ENCODE data around the gene PPP1R14C. TPM values are rescaled to one million over a fixed set of nuclear protein-coding genes. Genes with fewer than 3 reads are reported as not detected.
"Not testable (repeated sequence)": the region's sequence is repeated elsewhere in the genome, so short reads cannot be mapped to it uniquely, and the experiment has no call there.

PPP1R14C gene
- total RNA-seq, result not detected in 2 replicates
- polyA plus RNA-seq (2012), result not detected

GRCh38 chr6:150142670-150143515 is at the start of gene PPP1R14C:
PPP1R14C (plus strand) TSS chr6:150143044; CDS start chr6:150143193, 149 bp downstream.
- DNase-seq (ENCODE audit: low read depth), result no peak

- no peak for DNase-seq (ENCODE audit: low read depth)
Measured at GRCh38 chr6:150093397-150093796, 49.4 kb upstream of the PPP1R14C start.

DNA sequence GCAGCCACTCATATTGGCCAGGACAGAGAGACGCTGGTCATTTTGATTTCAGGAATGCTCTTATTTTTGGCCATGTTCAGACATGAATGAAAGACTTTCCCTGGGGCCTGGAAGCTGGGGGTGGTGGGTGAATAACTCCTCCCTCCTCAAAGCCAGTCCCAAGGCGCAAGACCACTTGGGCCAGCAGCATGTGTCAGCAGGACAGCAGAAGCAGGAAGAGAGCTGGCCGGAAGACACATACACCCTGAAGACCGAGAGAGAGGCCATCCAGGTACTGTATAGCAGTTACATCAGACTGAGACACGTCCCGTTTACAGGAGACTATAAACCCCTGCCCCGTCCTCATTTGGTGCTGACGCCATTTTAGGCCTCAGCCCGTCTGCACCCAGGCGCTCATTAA is 44.7 kb upstream of the PPP1R14C start:
- DNase-seq (ENCODE audit: low read depth), result no peak

DNA sequence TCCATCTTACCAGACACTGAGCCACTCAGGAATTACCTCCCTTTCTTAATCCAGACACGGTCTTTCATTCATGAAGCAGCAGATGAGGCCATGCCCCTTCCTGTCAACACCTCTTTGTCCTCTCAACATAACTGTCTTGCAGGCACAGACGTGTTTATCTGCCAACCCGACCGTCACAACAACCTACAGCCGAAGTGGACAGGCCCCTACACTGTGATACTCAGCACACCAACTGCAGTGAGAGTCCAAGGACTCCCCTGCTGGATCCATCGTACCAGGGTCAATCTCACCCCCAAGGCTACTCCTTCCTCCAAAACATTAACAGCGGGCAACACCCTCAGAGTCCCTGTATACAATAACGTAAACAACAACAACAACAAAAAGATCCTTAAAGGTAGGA is 43.3 kb upstream of the PPP1R14C start:
- DNase-seq (ENCODE audit: low read depth), result no peak

GRCh38 chr6:150099953-150100352 is 42.9 kb upstream of the PPP1R14C start:
- no peak for DNase-seq (ENCODE audit: low read depth)

GRCh38 chr6:150100745-150101144 is 42.1 kb upstream of the PPP1R14C start:
- no peak for DNase-seq (ENCODE audit: low read depth)

DNA sequence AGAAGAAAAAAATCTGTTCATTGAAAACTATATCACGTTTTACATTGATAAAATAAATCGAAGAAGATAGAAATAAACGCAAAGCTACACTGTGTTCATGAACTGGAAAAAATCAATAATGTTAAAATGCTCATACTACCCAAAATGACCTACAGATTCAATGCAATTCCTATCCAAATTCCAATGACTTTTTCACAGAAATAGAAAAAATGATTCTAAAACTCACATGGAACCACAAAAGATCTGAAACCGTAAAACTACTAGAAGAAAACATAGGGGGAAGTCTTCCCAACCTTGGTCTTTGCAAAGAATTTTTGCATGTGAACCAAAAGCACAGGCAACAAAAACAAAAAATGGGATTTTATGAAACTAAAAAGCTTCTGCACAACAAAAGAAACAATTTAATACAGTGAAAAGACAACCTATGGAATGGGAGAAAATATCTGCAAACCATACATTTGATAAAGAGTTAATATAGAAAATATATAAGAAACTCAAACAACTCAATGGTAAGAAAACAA is 40.0 kb upstream of the PPP1R14C start:
- no peak for DNase-seq (ENCODE audit: low read depth)

DNA sequence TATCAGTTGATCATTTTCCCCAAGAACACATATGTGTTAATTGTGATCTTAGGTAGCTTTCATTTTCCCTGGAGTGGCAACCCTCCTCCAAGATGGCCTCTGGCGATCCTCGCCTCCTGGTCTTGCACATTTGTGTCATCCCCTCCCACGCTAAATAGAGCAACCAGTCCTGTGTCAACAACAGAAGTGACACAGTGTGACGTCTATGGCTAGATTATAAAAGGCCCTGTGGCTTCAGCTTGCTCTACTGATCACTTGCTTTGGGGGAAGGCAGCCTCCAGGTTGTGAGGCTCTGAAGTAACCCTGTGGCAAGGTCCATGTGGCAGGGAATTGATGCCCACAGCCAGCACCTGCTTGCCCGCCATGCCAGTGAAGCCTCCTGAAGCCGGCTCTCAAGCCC is 30.6 kb upstream of the PPP1R14C start:
- no peak for DNase-seq (ENCODE audit: low read depth)

DNA sequence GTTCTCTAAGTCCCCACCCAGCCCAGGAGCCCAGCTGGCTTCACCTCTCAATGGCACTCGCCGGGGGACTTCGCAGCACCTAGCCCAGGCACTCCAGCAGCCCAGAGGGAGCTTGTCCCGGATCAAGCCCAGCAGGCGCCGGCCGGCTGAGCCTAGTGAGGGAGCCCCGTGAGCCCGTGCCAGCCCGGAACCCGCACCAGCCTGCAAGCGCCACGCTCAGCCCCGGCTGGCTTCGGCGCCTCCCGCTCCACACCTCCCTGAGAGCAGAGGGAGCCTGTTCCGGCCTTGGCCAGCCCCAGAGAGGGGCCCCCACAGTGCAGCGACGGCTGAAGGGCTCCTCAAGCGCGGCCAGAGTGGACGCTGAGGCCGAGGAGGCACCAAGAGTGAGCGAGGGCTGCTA is 27.1 kb upstream of the PPP1R14C start:
- no peak for DNase-seq (ENCODE audit: low read depth)

DNA sequence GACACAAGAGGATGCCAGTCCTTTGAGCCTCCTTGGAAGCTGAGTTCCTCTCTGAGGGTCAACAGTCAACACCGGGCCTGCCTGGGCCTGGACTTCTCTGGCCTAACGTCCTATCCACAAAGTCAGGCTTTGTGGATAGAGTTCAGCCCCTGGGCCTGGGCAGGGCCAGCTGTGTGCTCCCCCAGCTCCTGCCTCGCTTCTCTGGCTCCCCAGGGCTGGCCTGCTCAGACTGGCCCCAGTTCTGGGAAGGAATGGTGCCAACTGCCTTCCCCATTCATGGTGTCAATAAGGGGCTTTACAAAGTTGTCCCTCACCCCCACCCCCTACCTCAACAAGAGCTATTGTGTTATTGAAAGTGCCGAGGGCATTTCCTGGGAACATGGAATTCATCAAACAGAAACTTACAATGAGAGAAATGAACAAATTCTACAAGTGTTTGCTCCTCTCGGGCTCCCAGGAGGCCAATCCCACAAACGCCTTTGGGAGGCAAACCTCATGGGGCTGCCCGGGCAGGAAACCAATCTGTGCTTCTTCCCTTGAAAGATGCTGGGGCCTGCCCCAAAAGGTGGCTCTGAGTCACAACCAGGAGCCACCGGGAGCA is 26.5 kb upstream of the PPP1R14C start:
- DNase-seq (ENCODE audit: low read depth), result no peak

DNA sequence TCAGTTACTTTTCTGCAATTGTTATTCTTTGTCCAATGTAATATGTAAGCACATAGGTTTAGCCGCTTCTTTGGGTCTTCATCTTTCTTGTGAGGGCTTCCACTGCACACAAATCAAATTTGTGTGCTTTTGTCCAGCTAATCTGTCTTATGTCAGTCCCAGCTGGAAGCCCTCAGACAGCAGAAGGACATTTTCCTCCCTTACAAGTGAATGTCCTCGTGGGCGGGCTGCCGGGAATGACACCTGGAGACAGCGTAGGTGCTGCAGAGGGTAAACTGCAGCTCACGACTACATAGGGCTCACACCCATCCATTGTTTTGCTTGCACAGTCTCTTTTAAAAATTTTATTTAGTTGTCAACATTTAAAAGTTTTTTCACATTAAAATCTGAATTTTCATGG is 24.6 kb upstream of the PPP1R14C start:
- DNase-seq (ENCODE audit: low read depth), result no peak

- DNase-seq (ENCODE audit: low read depth), result no peak
Measured at GRCh38 chr6:150118627-150119026, 24.2 kb upstream of the PPP1R14C start.

DNA sequence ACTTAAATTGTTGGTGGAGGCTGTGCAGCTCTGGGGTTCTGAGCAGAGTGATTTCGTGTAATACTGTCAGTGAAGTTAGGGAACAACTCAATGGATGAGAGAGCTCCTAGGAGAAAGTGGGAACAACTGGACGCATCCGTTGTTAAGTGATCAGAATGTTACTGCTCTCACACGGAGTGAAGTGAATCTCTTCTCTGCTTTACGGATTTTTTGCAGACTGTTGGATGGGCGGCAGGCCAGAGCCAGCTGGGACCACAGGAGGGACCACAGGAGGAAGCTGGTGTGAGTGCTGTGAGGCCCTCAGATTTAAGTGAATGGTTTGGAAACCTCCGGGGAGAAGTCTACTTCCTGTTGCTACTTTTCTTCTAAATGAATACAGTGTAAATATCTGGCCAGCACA is 23.7 kb upstream of the PPP1R14C start:
- peak; percentile 26 for DNase-seq (ENCODE audit: low read depth)

DNA sequence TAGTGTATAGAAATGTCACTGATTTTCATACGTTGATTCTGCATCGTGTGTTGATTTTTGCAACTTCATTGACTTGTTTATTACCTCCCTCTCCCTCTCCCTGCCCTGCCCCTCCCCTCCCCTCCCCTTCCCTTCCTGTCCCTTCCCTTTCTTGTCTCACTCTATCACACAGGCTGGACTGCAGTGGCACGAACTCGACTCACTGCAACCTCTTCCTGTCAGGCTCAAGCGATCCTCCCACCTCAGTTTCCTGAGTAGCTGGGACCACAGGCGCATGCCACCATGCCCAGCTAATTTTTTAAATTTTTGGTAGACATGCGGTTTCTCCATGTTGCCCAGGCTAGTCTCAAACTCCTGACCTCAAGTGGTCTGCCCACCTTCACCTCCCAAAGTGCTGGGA is 19.2 kb upstream of the PPP1R14C start:
- DNase-seq (ENCODE audit: low read depth), result no peak

- DNase-seq (ENCODE audit: low read depth), result no peak
Measured at GRCh38 chr6:150124235-150124634, 18.6 kb upstream of the PPP1R14C start.

DNA sequence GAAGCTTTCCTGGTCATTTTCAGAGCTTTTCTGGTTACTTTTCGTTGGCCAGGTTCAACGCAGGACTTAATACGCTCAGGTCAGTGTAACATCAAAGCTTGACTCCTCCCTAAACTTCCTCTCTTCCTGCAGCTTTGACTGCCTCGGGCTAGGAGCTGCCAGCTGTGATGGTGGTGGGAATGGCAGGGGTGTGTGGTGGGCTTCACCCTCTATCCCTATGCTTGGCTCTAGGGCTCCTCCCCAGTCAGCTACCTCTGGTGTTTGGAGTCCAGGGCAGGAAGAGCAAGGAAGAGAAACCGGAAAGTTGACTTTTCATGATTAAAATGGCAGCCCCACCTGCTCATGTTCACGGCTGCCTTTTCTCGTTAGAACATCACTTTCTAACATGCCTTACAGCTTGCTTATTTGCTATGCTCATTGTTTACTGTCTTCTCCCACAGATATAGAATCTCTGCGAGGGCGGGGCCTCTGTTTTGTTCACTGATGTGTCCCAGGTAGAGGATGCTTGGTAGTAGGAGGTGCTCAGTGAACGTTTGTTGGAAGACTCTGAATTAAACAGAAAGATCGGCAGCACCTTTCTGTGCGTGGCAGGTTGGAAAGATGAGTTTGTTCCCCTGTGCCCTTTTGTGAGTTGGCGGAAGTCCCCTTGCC is 16.1 kb upstream of the PPP1R14C start:
- no peak for DNase-seq (ENCODE audit: low read depth)

DNA sequence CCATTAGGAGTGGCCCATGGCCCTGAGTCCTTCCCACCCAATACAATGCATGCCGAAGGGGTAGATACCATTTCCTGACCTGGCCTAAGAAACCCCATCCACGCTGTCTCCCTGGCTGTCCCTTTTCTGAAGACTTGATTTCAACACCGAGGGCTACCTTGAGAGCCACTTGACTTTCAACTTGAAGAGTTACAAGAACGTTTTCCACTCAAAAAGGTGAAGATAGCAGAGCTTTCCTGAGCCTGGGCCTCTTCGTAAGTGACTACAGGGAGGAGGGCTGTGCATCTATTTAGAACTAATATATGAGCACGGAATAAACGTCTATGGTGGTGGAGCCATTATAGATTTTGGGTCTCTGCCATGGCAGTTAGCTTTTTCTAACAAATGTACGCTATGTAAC is 14.4 kb upstream of the PPP1R14C start:
- DNase-seq (ENCODE audit: low read depth), result no peak

- no peak for DNase-seq (ENCODE audit: low read depth)
Measured at GRCh38 chr6:150129616-150130505, 13.0 kb upstream of the PPP1R14C start.

DNA sequence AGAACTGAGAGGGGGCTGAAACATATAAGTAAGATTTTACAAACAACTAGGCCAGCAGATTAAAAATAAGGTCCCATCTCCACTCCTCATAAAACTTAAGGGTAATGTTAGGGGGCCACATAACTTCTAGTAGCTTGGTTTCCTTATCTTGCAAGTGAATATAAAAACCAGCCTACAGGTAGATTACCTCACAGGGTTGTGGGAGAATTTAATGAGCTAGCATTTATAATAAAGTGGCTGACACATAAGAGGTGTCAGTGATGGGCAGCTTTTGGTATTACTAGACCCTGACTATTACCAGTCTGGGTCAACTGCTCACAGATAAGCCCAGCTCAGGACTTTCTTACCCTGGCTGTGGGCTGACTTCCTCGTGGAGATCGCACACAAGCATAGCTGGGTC is 9.2 kb upstream of the PPP1R14C start:
- no peak for DNase-seq (ENCODE audit: low read depth)

- no peak for DNase-seq (ENCODE audit: low read depth)
Measured at GRCh38 chr6:150134280-150134920, 8.4 kb upstream of the PPP1R14C start.

DNA sequence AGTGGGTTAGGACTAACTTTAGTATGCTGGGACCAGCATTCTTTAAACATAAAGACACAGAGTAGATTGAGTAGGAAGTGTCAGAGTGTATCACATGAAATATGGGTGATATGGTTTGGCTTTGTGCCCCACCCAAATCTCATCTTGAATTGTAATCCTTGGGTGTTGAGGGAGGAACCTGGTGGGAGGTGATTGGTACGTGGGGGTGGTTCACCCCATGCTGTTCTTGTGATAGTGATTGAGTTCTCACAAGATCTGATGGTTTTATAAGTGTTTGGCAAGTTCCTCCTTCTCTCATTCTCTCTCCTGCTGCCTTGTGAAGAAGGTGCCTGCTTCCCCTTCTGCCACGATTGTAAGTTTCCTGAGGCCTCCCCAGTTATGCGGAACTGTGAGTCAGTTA is 5.1 kb upstream of the PPP1R14C start:
- not testable (repeated sequence) for DNase-seq (ENCODE audit: low read depth)

All from myocyte (in vitro differentiated cells).